Esophagus squamous epithelium (tissue), 4 donors: Measurements from ENCODE around the gene SLC19A2.

Experiments
- CTCF ChIP-seq, 6 experiments: fragments of 450-650 bp in 4 of 6; fragments of 200-600 bp in 2 of 6; sonication (generic) in 2 of 6; IDR thresholded peaks; one replicate each; pipeline ENCODE4 v1.5.1; 2016 to 2019; ENCODE audit warnings: antibody characterized with exemption in 6 of 6, mild to moderate bottlenecking in 4 of 6, moderate library complexity in 4 of 6
- POLR2A ChIP-seq, 4 donors: fragments of 450-650 bp; IDR thresholded peaks; one replicate each; pipeline ENCODE4 v1.6.1; 2017; ENCODE audit warnings: antibody characterized with exemption in 4 of 4, mild to moderate bottlenecking in 4 of 4, moderate library complexity in 3 of 4

GRCh38 chr1:169509354-169509753, 23.6 kb upstream of the SLC19A2 start:
- TF ChIP-seq CTCF (IDR thresholded peaks at IDR 0.05) (no peak), POLR2A (IDR thresholded peaks at IDR 0.05) (no peak)
